GM21526 (cell line): ENCODE results near the gene PCBP4.
A peak's percentile ranks its signal among the peaks of the same experiment; 100 is the strongest.

Source experiments
- ATAC-seq: cut with Tn5 transposase; IDR thresholded peaks from one replicate; pipeline ENCODE4 v1.9.1; 2021; ENCODE audit warnings: moderate library complexity; ENCODE audit not compliant: unreplicated experiment, low FRiP score

PCBP4 gene

GRCh38 chr3:51967384-51968169 lies at the start of gene PCBP4:
PCBP4 (minus strand) TSS chr3:51967454; CDS start chr3:51961240, 6,214 bp downstream.
- no peak for ATAC-seq

GRCh38 chr3:52015438-52016228 lies 48.4 kb upstream of the PCBP4 start:
- no peak for ATAC-seq

GRCh38 chr3:52014613-52015012 lies 47.4 kb upstream of the PCBP4 start:
- ATAC-seq = no peak

GRCh38 chr3:52013802-52014598 lies 46.7 kb upstream of the PCBP4 start:
- ATAC-seq = no peak

GRCh38 chr3:52012699-52013098 lies 45.4 kb upstream of the PCBP4 start:
- ATAC-seq = no peak

- ATAC-seq = no peak
Measured at GRCh38 chr3:52010431-52010830, 43.2 kb upstream of the PCBP4 start.

GRCh38 chr3:52007291-52007690 lies 40.0 kb upstream of the PCBP4 start:
- ATAC-seq = no peak

GRCh38 chr3:52006820-52007133 lies 39.5 kb upstream of the PCBP4 start:
- no peak for ATAC-seq

GRCh38 chr3:52006017-52006819 lies 39.0 kb upstream of the PCBP4 start:
- no peak for ATAC-seq

- ATAC-seq = no peak
Measured at GRCh38 chr3:52005571-52005986, 38.3 kb upstream of the PCBP4 start.

GRCh38 chr3:52004906-52005395 lies 37.7 kb upstream of the PCBP4 start:
- ATAC-seq = no peak

GRCh38 chr3:52004163-52004787 lies 37.0 kb upstream of the PCBP4 start:
- ATAC-seq = no peak

- no peak for ATAC-seq
Measured at GRCh38 chr3:52002748-52003147, 35.5 kb upstream of the PCBP4 start.

- ATAC-seq = peak; percentile 84
Measured at GRCh38 chr3:52001443-52001974, 34.3 kb upstream of the PCBP4 start.

- ATAC-seq = no peak
Measured at GRCh38 chr3:51999846-52000245, 32.6 kb upstream of the PCBP4 start.

GRCh38 chr3:51998774-51999173 lies 31.5 kb upstream of the PCBP4 start:
- no peak for ATAC-seq

GRCh38 chr3:51997935-51998596 lies 30.8 kb upstream of the PCBP4 start:
- no peak for ATAC-seq

- no peak for ATAC-seq
Measured at GRCh38 chr3:51997172-51997571, 29.9 kb upstream of the PCBP4 start.
